Colonic mucosa (tissue), 4 donors: Measurements from ENCODE around the gene TMA7. TPM values are rescaled to one million over a fixed set of nuclear protein-coding genes. Genes with fewer than 3 reads are reported as not detected.
"Not testable (repeated sequence)": the region's sequence is repeated elsewhere in the genome, so short reads cannot be mapped to it uniquely, and the experiment has no call there.

Experiments used
- DNase-seq: peaks from one replicate; pipeline ENCODE4 v3.0.0-alpha.2; 2020
- H3K27ac ChIP-seq: fragments of 200-600 bp; one replicate; pipeline ENCODE4 v1.8.0; 2021
- H3K27me3 ChIP-seq: fragments of 200-600 bp; one replicate; pipeline ENCODE4 v1.8.0; 2021
- H3K36me3 ChIP-seq: fragments of 200-600 bp; one replicate; pipeline ENCODE4 v1.8.0; 2021
- H3K4me1 ChIP-seq: fragments of 200-600 bp; one replicate; pipeline ENCODE4 v1.8.0; 2021; ENCODE audit warnings: mild to moderate bottlenecking
- H3K4me3 ChIP-seq: fragments of 200-600 bp; one replicate; pipeline ENCODE4 v1.8.0; 2021
- H3K9ac ChIP-seq, 2 donors: one replicate each; pipeline ENCODE4 v1.7.0; 2013; ENCODE audit warnings: control low read depth in 2 of 2, low read depth in 2 of 2, low read length in 2 of 2
- H3K9me3 ChIP-seq: fragments of 200-600 bp; one replicate; pipeline ENCODE4 v1.8.0; 2021
- intact Hi-C: fragments of 100-400 bp; cut with DNase I; formaldehyde crosslinking; loops from one replicate; pipeline ENCODE4 v1.14.1; 2022
- total RNA-seq, 2 donors: library from RNA; stranded (reverse); fragmentation: NEBNext Ultra II Directional in 1 of 2; extraction: Animal tissue kit (Norgen Biotek cat#: 25700) in 1 of 2; gene quantifications; one replicate each; pipeline ENCODE4 v1.2.1, GENCODE V29; 2021
- TF ChIP-seq, protein P1 (sequence below): fragments of 200-600 bp; IDR thresholded peaks from one replicate; pipeline ENCODE4 v1.8.0; 2022; ENCODE audit warnings: antibody characterized with exemption, mild to moderate bottlenecking
- donor health status: healthy.
- donor health status: DM: no; HTN: no; CAD: no.
- donor health status: DM: no; HTN: no; CAD: no.

Gene TMA7
- total RNA-seq, 2 donors from 2014 or later: 185 to 259 TPM

DNA sequence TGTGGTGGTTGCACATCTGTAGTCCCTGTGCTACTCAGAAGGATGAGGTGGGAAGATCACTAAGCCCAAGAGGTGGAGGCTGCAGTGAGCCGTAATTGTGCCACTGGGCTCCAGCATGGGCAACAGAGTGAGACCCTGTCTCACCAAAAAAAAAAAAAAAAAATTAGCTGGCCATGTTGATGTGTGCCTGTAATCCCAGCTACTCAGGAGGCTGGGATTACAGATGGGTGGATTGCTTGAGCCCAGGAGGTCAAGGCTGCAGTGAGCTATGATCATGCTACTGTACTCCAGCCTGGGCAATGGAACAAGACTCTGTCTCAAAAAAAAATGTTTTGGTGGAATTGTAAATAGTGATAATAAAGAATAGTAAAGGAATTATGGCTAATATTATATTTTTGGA is 16.4 kb downstream of the TMA7 start:
- no peaks in the 10 kb centered on the region for H3K27me3 ChIP-seq
- no peak overlapping the region for H3K4me3 ChIP-seq
- DNase-seq: no peak
- no peaks in the 10 kb centered on the region for H3K9me3 ChIP-seq
- no peaks in the 10 kb centered on the region for H3K4me1 ChIP-seq
- peaks cover 5% of the 10 kb centered on the region for H3K36me3 ChIP-seq
- no peak overlapping the region for H3K9ac ChIP-seq
- no peak overlapping the region for H3K27ac ChIP-seq
- intact Hi-C loops: no loop called here
- TF ChIP-seq, protein P1, sequence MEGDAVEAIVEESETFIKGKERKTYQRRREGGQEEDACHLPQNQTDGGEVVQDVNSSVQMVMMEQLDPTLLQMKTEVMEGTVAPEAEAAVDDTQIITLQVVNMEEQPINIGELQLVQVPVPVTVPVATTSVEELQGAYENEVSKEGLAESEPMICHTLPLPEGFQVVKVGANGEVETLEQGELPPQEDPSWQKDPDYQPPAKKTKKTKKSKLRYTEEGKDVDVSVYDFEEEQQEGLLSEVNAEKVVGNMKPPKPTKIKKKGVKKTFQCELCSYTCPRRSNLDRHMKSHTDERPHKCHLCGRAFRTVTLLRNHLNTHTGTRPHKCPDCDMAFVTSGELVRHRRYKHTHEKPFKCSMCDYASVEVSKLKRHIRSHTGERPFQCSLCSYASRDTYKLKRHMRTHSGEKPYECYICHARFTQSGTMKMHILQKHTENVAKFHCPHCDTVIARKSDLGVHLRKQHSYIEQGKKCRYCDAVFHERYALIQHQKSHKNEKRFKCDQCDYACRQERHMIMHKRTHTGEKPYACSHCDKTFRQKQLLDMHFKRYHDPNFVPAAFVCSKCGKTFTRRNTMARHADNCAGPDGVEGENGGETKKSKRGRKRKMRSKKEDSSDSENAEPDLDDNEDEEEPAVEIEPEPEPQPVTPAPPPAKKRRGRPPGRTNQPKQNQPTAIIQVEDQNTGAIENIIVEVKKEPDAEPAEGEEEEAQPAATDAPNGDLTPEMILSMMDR: no peak

DNA sequence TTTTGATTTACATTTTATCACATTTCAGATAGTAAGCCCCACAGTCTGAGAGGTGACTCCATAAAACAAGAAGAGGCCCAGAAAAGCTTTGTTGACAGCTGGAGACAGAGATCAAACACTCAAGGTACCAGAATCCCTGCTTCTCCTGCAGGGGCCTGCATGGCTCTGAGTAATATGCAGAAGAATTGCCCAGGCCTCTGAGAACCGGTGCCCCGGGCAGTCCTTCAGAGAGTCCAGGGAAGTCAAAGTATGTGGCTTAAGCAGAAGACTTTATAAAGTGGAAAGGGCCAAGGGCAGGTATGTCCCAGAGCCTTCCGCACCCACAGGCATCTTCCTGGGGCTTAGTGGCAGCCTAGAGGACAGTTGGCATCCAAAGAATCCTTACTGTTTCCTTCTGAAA is 19.3 kb downstream of the TMA7 start:
- DNase-seq: no peak
- H3K4me1 ChIP-seq: no peaks in the 10 kb centered on the region
- intact Hi-C loops: no loop called here
- H3K4me3 ChIP-seq: no peak overlapping the region
- no peak overlapping the region for H3K9ac ChIP-seq
- no peak overlapping the region for H3K27ac ChIP-seq
- H3K9me3 ChIP-seq: no peaks in the 10 kb centered on the region
- H3K36me3 ChIP-seq: peaks cover 5% of the 10 kb centered on the region
- H3K27me3 ChIP-seq: no peaks in the 10 kb centered on the region
- TF ChIP-seq, protein P1: no peak

DNA sequence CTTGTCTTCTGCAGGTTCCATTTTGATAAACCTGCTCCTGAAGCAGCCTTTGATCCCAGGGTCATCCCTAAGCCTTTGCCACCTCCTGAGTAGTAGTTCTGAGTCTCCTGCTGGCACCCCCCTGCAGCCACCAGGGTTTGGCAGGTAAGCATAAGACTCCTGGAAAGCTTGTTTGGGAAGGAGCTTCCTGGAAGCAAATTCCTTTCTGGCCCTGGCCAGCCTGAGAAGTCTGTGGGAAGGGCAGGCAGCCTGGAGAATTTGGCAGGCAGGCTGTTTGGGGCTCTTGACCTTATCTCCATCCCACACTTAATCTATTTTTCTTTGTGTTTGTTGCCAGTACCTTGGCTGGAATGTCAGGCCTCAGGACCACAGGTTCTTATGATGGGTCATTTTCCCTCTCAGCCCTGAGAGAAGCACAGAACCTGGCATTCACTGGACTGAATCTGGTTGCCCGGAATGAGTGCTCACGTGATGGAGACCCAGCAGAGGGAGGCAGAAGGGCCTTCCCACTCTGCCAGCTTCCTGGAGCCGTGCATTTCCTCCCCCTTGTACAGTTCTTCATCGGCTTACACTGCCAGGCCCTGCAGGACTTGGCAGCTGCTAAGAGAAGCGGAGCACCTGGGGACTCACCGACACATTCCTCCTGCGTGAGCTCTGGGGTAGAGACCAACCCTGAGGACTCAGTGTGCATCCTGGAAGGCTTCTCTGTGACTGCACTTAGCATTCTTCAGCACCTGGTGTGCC is 19.9 kb downstream of the TMA7 start:
- DNase-seq: no peak
- intact Hi-C loops: loop anchor here (10.0 kb wide), 1 partner anchor 175 kb away; the partner anchor contains the start of gene SLC26A6
- Histone ChIP-seq H3K9me3 (no peaks in the 10 kb centered on the region), H3K4me3 (no peak overlapping the region), H3K27me3 (no peaks in the 10 kb centered on the region), H3K4me1 (peaks cover 2% of the 10 kb centered on the region), H3K36me3 (peaks cover 5% of the 10 kb centered on the region), H3K27ac (no peak overlapping the region), H3K9ac (no peak overlapping the region)
- TF ChIP-seq, protein P1: no peak

DNA sequence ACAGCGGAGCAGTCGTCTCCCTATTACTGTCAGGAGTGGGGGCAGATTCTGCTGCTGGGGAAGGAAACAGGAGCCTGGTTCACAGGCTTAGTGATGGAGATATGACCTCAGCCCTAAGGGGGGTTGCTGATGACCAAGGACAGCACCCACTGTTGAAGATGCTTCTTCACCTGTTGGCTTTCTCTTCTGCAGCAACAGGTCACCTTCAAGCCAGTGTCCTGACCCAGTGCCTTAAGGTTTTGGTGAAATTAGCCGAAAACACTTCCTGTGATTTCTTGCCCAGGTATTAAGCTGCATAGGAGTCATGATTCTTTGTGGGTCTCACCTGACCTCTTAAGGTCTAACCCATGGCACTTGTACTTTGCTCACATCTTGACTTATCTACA is 20.5 kb downstream of the TMA7 start:
- Histone ChIP-seq H3K36me3 (peaks cover 5% of the 10 kb centered on the region), H3K4me1 (peaks cover 7% of the 10 kb centered on the region), H3K27me3 (no peaks in the 10 kb centered on the region), H3K9me3 (no peaks in the 10 kb centered on the region), H3K4me3 (no peak overlapping the region), H3K9ac (no peak overlapping the region), H3K27ac (no peak overlapping the region)
- DNase-seq: no peak
- TF ChIP-seq, protein P1: no peak
- intact Hi-C loops: loop anchor here (10.0 kb wide), 1 partner anchor 174 kb away; the partner anchor contains the start of gene SLC26A6

DNA sequence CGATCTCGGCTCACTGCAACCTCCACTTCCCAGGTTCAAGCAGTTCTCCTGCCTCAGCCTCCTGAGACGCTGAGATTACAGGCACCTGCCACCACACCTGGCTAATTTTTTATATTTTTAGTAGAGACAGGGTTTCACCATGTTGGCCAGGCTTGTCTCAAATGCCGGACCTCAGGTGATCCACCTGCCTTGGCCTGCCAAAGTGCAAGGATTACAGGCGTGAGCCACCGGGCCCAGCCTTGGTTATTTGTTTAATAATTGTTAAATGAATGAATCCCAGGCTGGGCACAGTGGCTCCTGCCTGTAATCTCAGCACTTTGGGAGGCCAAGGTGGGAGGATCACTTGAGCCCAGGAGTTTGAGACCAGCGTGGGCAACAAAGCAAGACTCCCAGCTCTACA is 21.7 kb downstream of the TMA7 start:
- H3K4me3 ChIP-seq, H3K27me3 ChIP-seq, H3K27ac ChIP-seq, H3K36me3 ChIP-seq, H3K4me1 ChIP-seq, H3K9ac ChIP-seq, H3K9me3 ChIP-seq, DNase-seq: not testable (repeated sequence)
- intact Hi-C loops: loop anchor here (10.0 kb wide), 1 partner anchor 173 kb away; the partner anchor contains the start of gene SLC26A6

DNA sequence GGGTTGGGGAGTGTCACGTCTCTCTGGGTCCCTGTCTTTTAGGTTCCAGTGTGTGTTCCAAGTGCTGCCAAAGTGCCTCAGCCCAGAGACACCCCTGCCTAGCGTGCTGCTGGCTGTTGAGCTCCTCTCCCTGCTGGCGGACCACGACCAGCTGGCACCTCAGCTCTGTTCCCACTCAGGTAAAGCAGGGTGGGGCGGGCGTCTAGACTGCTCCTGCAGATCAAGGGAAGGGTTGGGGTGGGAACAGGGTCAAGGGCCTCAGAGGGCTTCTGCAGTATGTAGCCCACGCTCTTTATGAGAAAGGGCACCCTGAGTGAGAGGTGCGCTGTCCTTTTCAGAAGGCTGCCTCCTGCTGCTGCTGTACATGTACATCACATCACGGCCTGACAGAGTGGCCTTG is 23.6 kb downstream of the TMA7 start:
- TF ChIP-seq, protein P1: no peak
- intact Hi-C loops: loop anchor here (2.0 to 10.0 kb wide), 2 partner anchors 85 to 171 kb away; partner anchors contain the start of gene SLC26A6
- no peak overlapping the region for H3K9ac ChIP-seq
- H3K36me3 ChIP-seq: peaks cover 5% of the 10 kb centered on the region
- no peaks in the 10 kb centered on the region for H3K9me3 ChIP-seq
- DNase-seq: no peak
- no peak overlapping the region for H3K27ac ChIP-seq
- H3K4me1 ChIP-seq: peaks cover 20% of the 10 kb centered on the region
- no peak overlapping the region for H3K4me3 ChIP-seq
- H3K27me3 ChIP-seq: no peaks in the 10 kb centered on the region
